Loucy (cell line): ENCODE measurements around the gene ENC1.

Source experiments
- EZH2phosphoT487 ChIP-seq: fragments of 200-600 bp; IDR thresholded peaks from 2 replicates; pipeline ENCODE4 v1.6.1; 2018; ENCODE audit warnings: antibody characterized with exemption, mild to moderate bottlenecking, moderate library complexity, borderline replicate concordance
- TF ChIP-seq, protein P1 (sequence below): fragments of 200-600 bp; sonication (generic); conservative IDR thresholded peaks from 2 replicates; pipeline ENCODE4 v1.5.1; 2014; ENCODE audit warnings: mild to moderate bottlenecking, antibody characterized with exemption, low read length

DNA sequence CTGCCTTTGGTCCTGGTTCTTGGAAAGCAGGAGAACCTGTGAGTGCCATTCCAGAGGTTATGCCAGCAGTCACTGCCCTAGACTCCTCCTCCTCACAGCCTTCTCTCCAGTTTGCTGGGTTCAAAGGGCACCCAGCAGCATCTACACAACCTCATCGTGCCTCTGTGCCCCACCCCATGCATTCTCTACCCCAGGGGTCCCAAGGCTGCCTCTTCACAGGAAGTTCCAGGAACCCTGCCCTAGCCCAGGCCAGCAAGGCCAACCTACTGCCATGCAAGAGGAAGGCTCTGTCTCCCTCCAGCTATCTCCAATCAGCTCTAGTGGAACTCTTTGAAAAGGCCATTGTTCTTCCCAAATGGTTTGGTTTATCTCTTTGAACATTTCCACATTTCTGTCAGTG lies 21.2 kb downstream of the ENC1 start:
- TF ChIP-seq, protein P1, sequence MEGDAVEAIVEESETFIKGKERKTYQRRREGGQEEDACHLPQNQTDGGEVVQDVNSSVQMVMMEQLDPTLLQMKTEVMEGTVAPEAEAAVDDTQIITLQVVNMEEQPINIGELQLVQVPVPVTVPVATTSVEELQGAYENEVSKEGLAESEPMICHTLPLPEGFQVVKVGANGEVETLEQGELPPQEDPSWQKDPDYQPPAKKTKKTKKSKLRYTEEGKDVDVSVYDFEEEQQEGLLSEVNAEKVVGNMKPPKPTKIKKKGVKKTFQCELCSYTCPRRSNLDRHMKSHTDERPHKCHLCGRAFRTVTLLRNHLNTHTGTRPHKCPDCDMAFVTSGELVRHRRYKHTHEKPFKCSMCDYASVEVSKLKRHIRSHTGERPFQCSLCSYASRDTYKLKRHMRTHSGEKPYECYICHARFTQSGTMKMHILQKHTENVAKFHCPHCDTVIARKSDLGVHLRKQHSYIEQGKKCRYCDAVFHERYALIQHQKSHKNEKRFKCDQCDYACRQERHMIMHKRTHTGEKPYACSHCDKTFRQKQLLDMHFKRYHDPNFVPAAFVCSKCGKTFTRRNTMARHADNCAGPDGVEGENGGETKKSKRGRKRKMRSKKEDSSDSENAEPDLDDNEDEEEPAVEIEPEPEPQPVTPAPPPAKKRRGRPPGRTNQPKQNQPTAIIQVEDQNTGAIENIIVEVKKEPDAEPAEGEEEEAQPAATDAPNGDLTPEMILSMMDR: no peak
- no peak for TF ChIP-seq EZH2phosphoT487
